Endodermal cell (in vitro differentiated cells): Measurements from ENCODE around the gene RASSF8. TPM values are rescaled to one million over a fixed set of nuclear protein-coding genes. Genes with fewer than 3 reads are reported as not detected.

Source experiments
- DNase-seq: peaks from one replicate; pipeline ENCODE4 v3.0.0-alpha.2; 2017
- H3K27ac ChIP-seq: 2 replicates; pipeline ENCODE4 v1.5.1; 2013; ENCODE audit warnings: mild to moderate bottlenecking, low read depth, low read length, moderate library complexity
- H3K27me3 ChIP-seq: 2 replicates; pipeline ENCODE4 v1.6.1; 2013; ENCODE audit warnings: mild to moderate bottlenecking, low read length, moderate library complexity; ENCODE audit not compliant: insufficient read depth, control insufficient read depth, poor library complexity, severe bottlenecking
- H3K36me3 ChIP-seq: 2 replicates; pipeline ENCODE4 v1.7.0; 2013; ENCODE audit warnings: mild to moderate bottlenecking, low read length, moderate library complexity; ENCODE audit not compliant: control insufficient read depth, insufficient read depth
- H3K4me1 ChIP-seq: one replicate; pipeline ENCODE4 v1.7.0; 2013; ENCODE audit warnings: low read length; ENCODE audit not compliant: control insufficient read depth, insufficient read depth
- H3K4me3 ChIP-seq: 2 replicates; pipeline ENCODE4 v1.5.1; 2013; ENCODE audit warnings: mild to moderate bottlenecking, low read length, moderate library complexity
- H3K9ac ChIP-seq: 2 replicates; pipeline ENCODE4 v1.6.1; 2013; ENCODE audit warnings: mild to moderate bottlenecking, low read length, moderate library complexity; ENCODE audit not compliant: poor library complexity, severe bottlenecking; ENCODE audit errors: extremely low read depth
- H3K9me3 ChIP-seq: 2 replicates; pipeline ENCODE4 v1.6.1; 2013; ENCODE audit warnings: mild to moderate bottlenecking, low read length, moderate library complexity; ENCODE audit not compliant: control insufficient read depth
- H3K27ac Mint-ChIP-seq: 2 replicates; pipeline ENCODE4 v1.8.0; 2020; ENCODE audit warnings: mixed read lengths
- H3K27me3 Mint-ChIP-seq: 2 replicates; pipeline ENCODE4 v1.8.0; 2021; ENCODE audit warnings: mild to moderate bottlenecking, mixed read lengths; ENCODE audit not compliant: insufficient read depth
- H3K36me3 Mint-ChIP-seq: 2 replicates; pipeline ENCODE4 v1.8.0; 2020; ENCODE audit warnings: low read depth, mixed read lengths
- H3K4me1 Mint-ChIP-seq: 2 replicates; pipeline ENCODE4 v1.8.0; 2020; ENCODE audit warnings: mixed read lengths
- H3K4me3 Mint-ChIP-seq: 2 replicates; pipeline ENCODE4 v1.8.0; 2020; ENCODE audit warnings: mild to moderate bottlenecking, moderate library complexity, mixed read lengths
- H3K9me3 Mint-ChIP-seq: 2 replicates; pipeline ENCODE4 v1.8.0; 2020; ENCODE audit warnings: mild to moderate bottlenecking, mixed read lengths
- CTCF ChIP-seq: fragments of 200-600 bp; sonication (generic); conservative IDR thresholded peaks from 2 replicates; pipeline ENCODE4 v1.5.0; 2021; ENCODE audit warnings: antibody characterized with exemption, mild to moderate bottlenecking
- WGBS, 2 experiments: methylation state at CpG; one replicate each; pipeline versions ENCODE4 v1.1.5 to v1.1.7; 2013; ENCODE audit warnings: missing lambda C conversion rate in 2 of 2, mixed read lengths in 1 of 2; ENCODE audit not compliant: insufficient coverage in 1 of 2, insufficient read length in 1 of 2; 5-methylcytosine and 5-hydroxymethylcytosine counted together
- total RNA-seq, 2 donors: library from RNA; stranded (reverse); fragmentation: NEBNext Ultra II Directional in 1 of 2; extraction: Animal tissue kit (Norgen Biotek cat#: 25700) in 1 of 2; gene quantifications; 2 replicates in 1 of 2; 3 replicates in 1 of 2; pipeline ENCODE4 v1.2.1, GENCODE V29; 2021

Gene RASSF8
- total RNA-seq, 2 donors from 2014 or later, result 87.0 to 183 TPM

DNA sequence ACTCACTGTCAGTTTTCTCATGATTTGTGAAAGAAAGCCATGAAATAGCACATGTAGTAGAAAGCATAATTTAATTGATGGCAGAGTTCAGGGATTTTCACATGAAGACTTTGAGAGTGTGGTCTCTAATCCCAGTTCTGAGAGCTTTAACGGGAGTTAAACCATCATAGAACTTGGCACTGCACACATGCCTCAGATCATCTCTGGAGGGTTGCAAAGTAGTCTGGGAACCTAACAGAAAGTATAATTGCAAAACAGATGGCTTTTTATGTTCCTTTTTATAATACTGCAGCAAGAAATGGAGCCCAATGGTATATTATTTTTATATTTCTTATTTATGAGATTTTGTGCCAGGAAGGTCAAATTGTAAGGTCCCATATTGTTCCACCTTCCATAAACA is 88.4 kb downstream of the RASSF8 start:
- Histone ChIP-seq H3K27me3 (no peaks in the 10 kb centered on the region), H3K4me3 (no peak overlapping the region), H3K4me1 (peaks cover 9% of the 10 kb centered on the region), H3K36me3 (peaks cover 9% of the 10 kb centered on the region), H3K9me3 (no peaks in the 10 kb centered on the region), H3K9ac (no peak overlapping the region), H3K27ac (no peak overlapping the region)
- Mint-ChIP-seq H3K27me3 (no peaks in the 10 kb centered on the region), H3K27ac (no peak overlapping the region), H3K4me1 (peaks cover 50% of the 10 kb centered on the region), H3K4me3 (no peak overlapping the region), H3K9me3 (peaks cover 2% of the 10 kb centered on the region), H3K36me3 (peaks cover 15% of the 10 kb centered on the region)
- TF ChIP-seq CTCF, result no peak
- DNase-seq, result no peak
- 83 to 96% methylated on average over 1 of the region's 1 CpG for WGBS, 2 experiments

GRCh38 chr12:26047401-26048226 is 89.1 kb downstream of the RASSF8 start:
- Histone ChIP-seq H3K9me3 (no peaks in the 10 kb centered on the region), H3K27ac (no peak overlapping the region), H3K4me3 (no peak overlapping the region), H3K9ac (no peak overlapping the region), H3K36me3 (peaks cover 12% of the 10 kb centered on the region), H3K27me3 (no peaks in the 10 kb centered on the region), H3K4me1 (peaks cover 9% of the 10 kb centered on the region)
- peaks cover 44% of the 10 kb centered on the region for H3K4me1 Mint-ChIP-seq
- peak; percentile 73 for TF ChIP-seq CTCF
- H3K36me3 Mint-ChIP-seq, result peaks cover 15% of the 10 kb centered on the region
- WGBS, 2 experiments, result 69 to 86% methylated on average over 7 to 9 of the region's 9 CpGs
- peak; percentile 83 for DNase-seq
- H3K9me3 Mint-ChIP-seq, result peaks cover 2% of the 10 kb centered on the region
- H3K27me3 Mint-ChIP-seq, result no peaks in the 10 kb centered on the region
- no peak overlapping the region for H3K4me3 Mint-ChIP-seq
- H3K27ac Mint-ChIP-seq, result no peak overlapping the region

DNA sequence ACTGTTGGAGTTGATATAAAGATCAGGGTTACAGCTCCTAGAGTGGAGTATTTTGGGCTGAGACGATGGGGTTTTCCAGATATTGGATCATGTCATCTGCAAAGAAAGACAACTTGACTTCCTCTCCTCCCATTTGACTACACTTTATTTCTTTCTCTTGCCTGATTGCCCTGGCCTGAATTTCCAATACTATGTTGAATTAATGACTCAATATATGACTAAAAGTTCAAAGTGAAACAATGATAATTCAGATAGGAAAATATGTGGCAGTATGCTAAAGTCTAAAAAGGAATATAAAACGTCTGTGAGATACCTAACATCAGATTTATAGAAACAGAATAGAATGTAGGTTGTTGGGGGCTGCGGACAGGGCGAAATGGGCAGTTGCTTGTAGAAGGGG is 94.2 kb downstream of the RASSF8 start:
- Histone ChIP-seq H3K9me3 (no peaks in the 10 kb centered on the region), H3K27ac (no peak overlapping the region), H3K9ac (no peak overlapping the region), H3K4me3 (no peak overlapping the region), H3K27me3 (no peaks in the 10 kb centered on the region), H3K4me1 (peaks cover 8% of the 10 kb centered on the region), H3K36me3 (peaks cover 34% of the 10 kb centered on the region)
- DNase-seq, result no peak
- H3K27ac Mint-ChIP-seq, result no peak overlapping the region
- peaks cover 31% of the 10 kb centered on the region for H3K4me1 Mint-ChIP-seq
- H3K27me3 Mint-ChIP-seq, result no peaks in the 10 kb centered on the region
- H3K9me3 Mint-ChIP-seq, result peaks cover 5% of the 10 kb centered on the region
- 88 to 89% methylated on average over 3 to 4 of the region's 4 CpGs for WGBS, 2 experiments
- TF ChIP-seq CTCF, result no peak
- H3K4me3 Mint-ChIP-seq, result no peak overlapping the region
- peaks cover 37% of the 10 kb centered on the region for H3K36me3 Mint-ChIP-seq
